Ovary (tissue), 9 donors: Measurements from ENCODE around the gene SLC20A1. TPM values are rescaled to one million over a fixed set of nuclear protein-coding genes. Genes with fewer than 3 reads are reported as not detected.
"Not testable (repeated sequence)": the region's sequence is repeated elsewhere in the genome, so short reads cannot be mapped to it uniquely, and the experiment has no call there.

ENCODE experiments used
- DNase-seq, 5 donors: peaks; one replicate each; pipeline ENCODE4 v3.0.0-alpha.2; 2019 to 2020
- H3K27ac ChIP-seq, 2 donors: fragments of 200-600 bp; one replicate each; pipeline versions ENCODE4 v1.5.1 to v1.8.0; 2019 to 2022
- H3K27me3 ChIP-seq: fragments of 200-600 bp; one replicate; pipeline ENCODE4 v1.8.0; 2022
- H3K36me3 ChIP-seq: fragments of 200-600 bp; sonication (generic); one replicate; pipeline ENCODE4 v1.5.1; 2019
- H3K4me1 ChIP-seq: one replicate; pipeline ENCODE4 v1.8.1; 2013; ENCODE audit warnings: mild to moderate bottlenecking, moderate library complexity; ENCODE audit not compliant: insufficient read depth
- H3K4me3 ChIP-seq: fragments of 200-600 bp; sonication (generic); one replicate; pipeline ENCODE4 v1.5.1; 2017
- H3K9me3 ChIP-seq, 2 donors: fragments of 200-600 bp in 1 of 2; sonication (generic) in 1 of 2; one replicate each; pipeline versions ENCODE4 v1.5.1 to v1.8.1; 2013 to 2019; ENCODE audit warnings: mild to moderate bottlenecking in 1 of 2, moderate library complexity in 1 of 2
- EP300 ChIP-seq: sonication (generic); formaldehyde crosslinking; IDR thresholded peaks from one replicate; pipeline ENCODE4 v1.6.1; 2017; ENCODE audit warnings: antibody characterized with exemption
- POLR2A ChIP-seq: fragments of 450-650 bp; IDR thresholded peaks from one replicate; pipeline ENCODE4 v1.6.1; 2017; ENCODE audit warnings: antibody characterized with exemption, mild to moderate bottlenecking, moderate library complexity
- WGBS, 3 donors: extraction: QIAGEN DNeasy Blood & Tissue Kit in 1 of 3; methylation state at CpG; one replicate each; pipeline versions ENCODE4 v1.1.5 to v1.1.7; 2013 to 2017; 5-methylcytosine and 5-hydroxymethylcytosine counted together
- intact Hi-C, 4 donors: fragments of 100-400 bp; cut with DNase I; formaldehyde crosslinking; loops; one replicate each; pipeline versions ENCODE4 v1.11.0 to v1.15.1; 2022 to 2023
- polyA plus RNA-seq, 2 donors: library from polyadenylated mRNA; stranded (reverse); fragments of 200-250 nt in 1 of 2; fragments of 350-450 nt in 1 of 2; fragmentation: Illumina TruSeq in 1 of 2; extraction: RNeasy Lipid Tissue Mini Kit (QIAGEN cat#74804) in 1 of 2; gene quantifications; one replicate each; pipeline ENCODE4 v1.2.3, GENCODE V29; 2013 to 2014
- total RNA-seq, 7 donors: library from RNA; depleted of rRNA in 2 of 7; stranded (reverse); fragments of >200 nt in 2 of 7; fragmentation: NEBNext Ultra II Directional in 3 of 7; extraction: Animal tissue kit (Norgen Biotek cat#: 25700) in 3 of 7; gene quantifications; one replicate each; pipeline versions ENCODE4 v1.1.0 to v1.2.4, GENCODE V29; 2016 to 2023
- TF ChIP-seq, protein P1 (sequence below), 3 donors: fragments of 450-650 bp in 2 of 3; fragments of 200-600 bp in 1 of 3; IDR thresholded peaks; one replicate each; pipeline versions ENCODE4 v1.5.1 to v1.8.0; 2016 to 2022; ENCODE audit warnings: antibody characterized with exemption in 3 of 3, mild to moderate bottlenecking in 1 of 3
- donor health status: DM: no; HTN: no; CAD: no; lungs with moderate emphysema.
- donor health status: DM: no; HTN: no; CAD: no.
- donor health status: Bipolar disorder and iron deficiency.
- donor health status: DM: yes; HTN: yes; CAD: no.
- donor health status: DM: no; HTN: no; CAD: no.
- donor health status: DM: yes; HTN: yes; CAD: no.

Gene SLC20A1
- total and polyA plus RNA-seq, 9 donors: 8.2 to 49.9 (median 19.9) TPM

DNA sequence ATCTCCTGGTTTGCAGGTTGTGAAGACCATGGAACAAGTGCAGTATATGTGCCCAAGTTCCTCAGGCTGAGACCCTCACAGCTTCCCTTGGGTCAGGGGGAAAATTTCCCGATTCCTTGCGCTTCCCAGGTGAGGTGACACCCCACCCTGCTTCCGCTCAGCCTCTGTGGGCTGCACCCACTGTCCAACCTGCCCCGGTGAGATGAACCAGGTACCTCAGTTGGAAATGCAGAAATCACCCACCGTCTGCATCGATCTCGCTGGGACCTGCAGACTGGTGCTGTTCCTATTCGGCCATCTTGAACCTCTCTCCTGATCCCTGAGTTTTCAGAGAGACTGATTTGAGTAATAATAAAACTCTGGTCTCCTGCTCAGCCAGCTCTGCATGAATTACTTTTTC is 30.7 kb upstream of the SLC20A1 start:
- no peaks in the 10 kb centered on the region for H3K9me3 ChIP-seq
- DNase-seq: no peak
- intact Hi-C loops: no loop called here
- H3K27me3 ChIP-seq: no peaks in the 10 kb centered on the region
- H3K4me1 ChIP-seq: no peaks in the 10 kb centered on the region
- WGBS, 3 donors: 94 to 98% (median 96%) methylated on average over 8 of the region's 8 CpGs
- H3K27ac ChIP-seq: no peak overlapping the region
- H3K4me3 ChIP-seq: no peak overlapping the region
- TF ChIP-seq POLR2A: no peak
- TF ChIP-seq, protein P1, sequence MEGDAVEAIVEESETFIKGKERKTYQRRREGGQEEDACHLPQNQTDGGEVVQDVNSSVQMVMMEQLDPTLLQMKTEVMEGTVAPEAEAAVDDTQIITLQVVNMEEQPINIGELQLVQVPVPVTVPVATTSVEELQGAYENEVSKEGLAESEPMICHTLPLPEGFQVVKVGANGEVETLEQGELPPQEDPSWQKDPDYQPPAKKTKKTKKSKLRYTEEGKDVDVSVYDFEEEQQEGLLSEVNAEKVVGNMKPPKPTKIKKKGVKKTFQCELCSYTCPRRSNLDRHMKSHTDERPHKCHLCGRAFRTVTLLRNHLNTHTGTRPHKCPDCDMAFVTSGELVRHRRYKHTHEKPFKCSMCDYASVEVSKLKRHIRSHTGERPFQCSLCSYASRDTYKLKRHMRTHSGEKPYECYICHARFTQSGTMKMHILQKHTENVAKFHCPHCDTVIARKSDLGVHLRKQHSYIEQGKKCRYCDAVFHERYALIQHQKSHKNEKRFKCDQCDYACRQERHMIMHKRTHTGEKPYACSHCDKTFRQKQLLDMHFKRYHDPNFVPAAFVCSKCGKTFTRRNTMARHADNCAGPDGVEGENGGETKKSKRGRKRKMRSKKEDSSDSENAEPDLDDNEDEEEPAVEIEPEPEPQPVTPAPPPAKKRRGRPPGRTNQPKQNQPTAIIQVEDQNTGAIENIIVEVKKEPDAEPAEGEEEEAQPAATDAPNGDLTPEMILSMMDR (IDR thresholded peaks at IDR 0.05): no peak
- no peak for TF ChIP-seq EP300
- no peaks in the 10 kb centered on the region for H3K36me3 ChIP-seq

- WGBS, 3 donors: 71 to 85% (median 76%) methylated on average over 2 of the region's 2 CpGs
- H3K4me1 ChIP-seq, H3K4me3 ChIP-seq, H3K36me3 ChIP-seq, H3K9me3 ChIP-seq, H3K27ac ChIP-seq, intact Hi-C loops, DNase-seq, H3K27me3 ChIP-seq: not testable (repeated sequence)
These were observed 29.9 kb upstream of the SLC20A1 start for GRCh38 chr2:112615798-112616197.

GRCh38 chr2:112618383-112618782 is 27.4 kb upstream of the SLC20A1 start:
- no peak overlapping the region for H3K4me3 ChIP-seq
- WGBS, 3 donors: 45 to 57% (median 54%) methylated on average over 6 of the region's 6 CpGs
- H3K4me1 ChIP-seq: no peaks in the 10 kb centered on the region
- DNase-seq: no peak
- H3K9me3 ChIP-seq: no peaks in the 10 kb centered on the region
- H3K27me3 ChIP-seq: no peaks in the 10 kb centered on the region
- intact Hi-C loops: no loop called here
- TF ChIP-seq POLR2A (no peak), EP300 (no peak)
- TF ChIP-seq, protein P1 (IDR thresholded peaks at IDR 0.05): no peak
- H3K27ac ChIP-seq: no peak overlapping the region
- no peaks in the 10 kb centered on the region for H3K36me3 ChIP-seq

GRCh38 chr2:112621790-112622527 is 23.8 kb upstream of the SLC20A1 start:
- no peaks in the 10 kb centered on the region for H3K36me3 ChIP-seq
- H3K4me3 ChIP-seq: no peak overlapping the region
- no peak for TF ChIP-seq EP300
- TF ChIP-seq POLR2A: no peak
- TF ChIP-seq, protein P1 (IDR thresholded peaks at IDR 0.05): no peak
- H3K9me3 ChIP-seq: no peaks in the 10 kb centered on the region
- H3K27ac ChIP-seq: no peak overlapping the region
- 74 to 85% (median 85%) methylated on average over 22 of the region's 22 CpGs for WGBS, 3 donors
- H3K4me1 ChIP-seq: no peaks in the 10 kb centered on the region
- intact Hi-C loops: loop anchor here in 1 of 4 donors (10.0 kb wide), 1 partner anchor 103 kb away; the partner anchor contains the start of gene NT5DC4
- H3K27me3 ChIP-seq: no peaks in the 10 kb centered on the region
- no peak for DNase-seq

DNA sequence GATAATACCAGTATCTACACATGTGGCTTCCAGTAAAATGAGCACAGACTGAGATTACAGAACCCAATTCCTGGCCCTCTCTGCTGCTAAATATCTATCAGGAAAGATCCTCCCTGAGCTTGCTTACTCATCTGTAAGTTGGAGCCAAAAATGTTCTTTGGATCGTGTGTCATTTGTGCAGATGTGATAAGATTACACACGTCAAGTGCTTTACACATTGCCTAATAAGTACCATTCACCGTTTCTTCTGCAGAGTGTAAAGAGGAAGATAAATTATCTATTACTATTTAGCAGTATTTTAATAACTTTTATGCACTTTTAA is 23.2 kb upstream of the SLC20A1 start:
- Histone ChIP-seq H3K36me3 (no peaks in the 10 kb centered on the region), H3K27ac (no peak overlapping the region), H3K9me3 (no peaks in the 10 kb centered on the region), H3K4me3 (no peak overlapping the region), H3K27me3 (no peaks in the 10 kb centered on the region), H3K4me1 (no peaks in the 10 kb centered on the region)
- intact Hi-C loops: loop anchor here in 1 of 4 donors (10.0 kb wide), 1 partner anchor 102 kb away; the partner anchor contains the start of gene NT5DC4
- WGBS, 3 donors: 24 to 40% (median 38%) methylated on average over 3 of the region's 3 CpGs
- TF ChIP-seq, protein P1 (IDR thresholded peaks at IDR 0.05): no peak
- TF ChIP-seq EP300: no peak
- no peak for TF ChIP-seq POLR2A
- DNase-seq: no peak
